Liver (tissue), 9 donors: Measurements from ENCODE around the gene OR5AC2. TPM values are rescaled to one million over a fixed set of nuclear protein-coding genes. Genes with fewer than 3 reads are reported as not detected.

ENCODE experiments used
- DNase-seq: peaks from one replicate; pipeline ENCODE4 v3.0.0-alpha.2; 2017; ENCODE audit warnings: low spot score
- H3K27ac ChIP-seq, 2 donors: one replicate each; pipeline ENCODE4 v1.7.0; 2013; ENCODE audit warnings: inconsistent platforms in 2 of 2, low read length in 2 of 2, control low read depth in 1 of 2, low read depth in 1 of 2, mild to moderate bottlenecking in 1 of 2
- H3K27me3 ChIP-seq, 4 donors: one replicate each; pipeline versions ENCODE4 v1.6.1 to v1.7.0; 2013; ENCODE audit warnings: low read length in 3 of 4, inconsistent platforms in 1 of 4, mild to moderate bottlenecking in 1 of 4, moderate library complexity in 1 of 4; ENCODE audit not compliant: control insufficient read depth in 4 of 4, insufficient read depth in 4 of 4
- H3K36me3 ChIP-seq, 4 donors: one replicate each; pipeline versions ENCODE4 v1.6.1 to v1.7.0; 2013; ENCODE audit warnings: low read length in 3 of 4, mild to moderate bottlenecking in 3 of 4, low read depth in 1 of 4, moderate library complexity in 1 of 4; ENCODE audit not compliant: control insufficient read depth in 4 of 4, insufficient read depth in 3 of 4
- H3K4me1 ChIP-seq, 4 donors: one replicate each; pipeline versions ENCODE4 v1.6.1 to v1.7.0; 2013; ENCODE audit warnings: low read length in 3 of 4, mild to moderate bottlenecking in 3 of 4, moderate library complexity in 1 of 4; ENCODE audit not compliant: control insufficient read depth in 4 of 4, insufficient read depth in 4 of 4
- H3K4me3 ChIP-seq, 3 donors: one replicate each; pipeline versions ENCODE4 v1.6.1 to v1.7.0; 2013; ENCODE audit warnings: low read length in 3 of 3, control low read depth in 1 of 3, low read depth in 1 of 3, mild to moderate bottlenecking in 1 of 3
- H3K9ac ChIP-seq, 2 donors: one replicate each; pipeline ENCODE4 v1.7.0; 2013; ENCODE audit warnings: low read length in 2 of 2, mild to moderate bottlenecking in 2 of 2, moderate library complexity in 2 of 2, control low read depth in 1 of 2, low read depth in 1 of 2
- H3K9me3 ChIP-seq, 4 donors: one replicate each; pipeline versions ENCODE4 v1.6.1 to v1.7.0; 2013; ENCODE audit warnings: low read length in 3 of 4; ENCODE audit not compliant: control insufficient read depth in 4 of 4
- ATF3 ChIP-seq: IDR thresholded peaks from 2 replicates; pipeline ENCODE4 v1.6.1; 2016; ENCODE audit warnings: antibody characterized with exemption
- CTCF ChIP-seq: fragments of 150-350 bp; IDR thresholded peaks from 2 replicates; pipeline ENCODE4 v1.5.1; 2017; ENCODE audit warnings: improper control_type of control experiment, low read depth, low read length; ENCODE audit not compliant: missing input control
- EGR1 ChIP-seq, 2 donors: IDR thresholded peaks; 2 replicates each; pipeline ENCODE4 v1.6.1; 2016 to 2018; ENCODE audit warnings: antibody characterized with exemption in 2 of 2, low read depth in 2 of 2
- FOXA1 ChIP-seq: IDR thresholded peaks from 2 replicates; pipeline ENCODE4 v1.6.1; 2016; ENCODE audit warnings: antibody characterized with exemption
- FOXA2 ChIP-seq: IDR thresholded peaks from 2 replicates; pipeline ENCODE4 v1.6.1; 2016; ENCODE audit warnings: antibody characterized with exemption
- GABPA ChIP-seq, 2 donors: IDR thresholded peaks in 1 of 2; conservative IDR thresholded peaks in 1 of 2; 2 replicates each; pipeline ENCODE4 v1.6.1; 2016; ENCODE audit warnings: antibody characterized with exemption in 2 of 2, mild to moderate bottlenecking in 1 of 2, moderate library complexity in 1 of 2
- HNF4A ChIP-seq, 2 donors: conservative IDR thresholded peaks; 2 replicates each; pipeline ENCODE4 v1.6.1; 2016; ENCODE audit warnings: antibody characterized with exemption in 2 of 2, mild to moderate bottlenecking in 2 of 2
- HNF4G ChIP-seq: IDR thresholded peaks from 2 replicates; pipeline ENCODE4 v1.6.1; 2016; ENCODE audit warnings: antibody characterized with exemption
- JUND ChIP-seq, 2 donors: IDR thresholded peaks; 2 replicates each; pipeline ENCODE4 v1.6.1; 2016; ENCODE audit warnings: antibody characterized with exemption in 2 of 2
- NR2F2 ChIP-seq: IDR thresholded peaks from 2 replicates; pipeline ENCODE4 v1.6.1; 2016; ENCODE audit warnings: antibody characterized with exemption
- RAD21 ChIP-seq, 2 donors: IDR thresholded peaks; 2 replicates each; pipeline ENCODE4 v1.6.1; 2016; ENCODE audit warnings: antibody characterized with exemption in 2 of 2, mild to moderate bottlenecking in 2 of 2
- REST ChIP-seq: IDR thresholded peaks from 2 replicates; pipeline ENCODE4 v1.6.1; 2016; ENCODE audit warnings: antibody characterized with exemption, mild to moderate bottlenecking
- RXRA ChIP-seq, 2 donors: IDR thresholded peaks; 2 replicates each; pipeline ENCODE4 v1.6.1; 2017 to 2018; ENCODE audit warnings: antibody characterized with exemption in 2 of 2, mild to moderate bottlenecking in 1 of 2
- SP1 ChIP-seq: IDR thresholded peaks from 2 replicates; pipeline ENCODE4 v1.6.1; 2018; ENCODE audit warnings: antibody characterized with exemption, mild to moderate bottlenecking
- TAF1 ChIP-seq: conservative IDR thresholded peaks from 2 replicates; pipeline ENCODE4 v1.6.1; 2016; ENCODE audit warnings: antibody characterized with exemption, mild to moderate bottlenecking
- YY1 ChIP-seq: IDR thresholded peaks from 2 replicates; pipeline ENCODE4 v1.6.1; 2016; ENCODE audit warnings: antibody characterized with exemption, mild to moderate bottlenecking
- ZBTB33 ChIP-seq: IDR thresholded peaks from 2 replicates; pipeline ENCODE4 v1.6.1; 2016; ENCODE audit warnings: antibody characterized with exemption
- whole genome bisulfite sequencing: extraction: QIAGEN DNeasy Blood & Tissue Kit; methylation state at CpG from one replicate; pipeline ENCODE4 v1.1.7; 2013; 5-methylcytosine and 5-hydroxymethylcytosine counted together
- polyA plus RNA-seq, 2 donors: library from polyadenylated mRNA; stranded (reverse) in 1 of 2; unstranded in 1 of 2; fragments of 200-250 nt in 1 of 2; fragments of >200 nt in 1 of 2; fragmentation: Nextera tagmentation in 1 of 2; extraction: Ambion mirVana in 1 of 2; gene quantifications; one replicate each; pipeline versions ENCODE4 v1.2.1 to v1.2.3, GENCODE V29; 2013 to 2015
- total RNA-seq, 2 donors: library from RNA; depleted of rRNA; stranded (reverse); fragments of >200 nt; gene quantifications; one replicate each; pipeline ENCODE4 v1.2.3, GENCODE V29; 2014
- donor health status: healthy.
- donor health status: healthy.
- donor health status: healthy.
- donor health status: healthy.
- donor health status: healthy.

Gene OR5AC2
- total and polyA plus RNA-seq, 4 donors = not detected

DNA sequence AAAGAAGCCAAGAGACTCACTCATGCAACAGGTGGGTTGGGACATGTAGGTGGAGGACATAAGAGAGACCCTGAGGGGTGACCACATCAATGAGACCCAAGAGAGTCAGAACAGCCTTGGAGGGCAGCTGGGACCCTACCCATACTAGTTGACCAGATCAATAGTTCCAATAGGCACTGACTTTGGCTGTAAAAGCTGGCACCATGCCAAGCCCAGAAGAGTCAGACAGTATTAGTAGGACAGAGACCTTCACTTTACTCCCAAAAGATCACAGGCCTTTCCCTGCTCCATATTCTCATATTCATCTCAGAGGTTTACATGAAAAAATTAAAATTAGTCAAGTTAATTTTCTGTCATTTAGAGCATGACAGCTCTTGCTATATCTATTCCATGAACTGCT lies 30.9 kb upstream of the OR5AC2 start:
- no peak overlapping the region for H3K4me3 ChIP-seq
- H3K27me3 ChIP-seq = no peaks in the 10 kb centered on the region
- no peak overlapping the region for H3K27ac ChIP-seq
- no peaks in the 10 kb centered on the region for H3K36me3 ChIP-seq
- no peak overlapping the region for H3K9ac ChIP-seq
- no peaks in the 10 kb centered on the region for H3K9me3 ChIP-seq
- no peak for DNase-seq
- no peaks in the 10 kb centered on the region for H3K4me1 ChIP-seq
- TF ChIP-seq RAD21 (IDR thresholded peaks at IDR 0.05) (no peak), HNF4A (conservative IDR thresholded peaks at IDR 0.05) (no peak), RXRA (IDR thresholded peaks at IDR 0.05) (no peak), HNF4G (no peak), FOXA1 (no peak), YY1 (no peak), NR2F2 (no peak), JUND (IDR thresholded peaks at IDR 0.05) (no peak), FOXA2 (no peak), EGR1 (IDR thresholded peaks at IDR 0.05; ENCODE audit: low read depth in 2 of 2) (no peak), GABPA (IDR thresholded peaks at IDR 0.05 in 1 of 2, conservative IDR thresholded peaks at IDR 0.05 in 1 of 2) (no peak), ATF3 (no peak), ZBTB33 (no peak), SP1 (no peak), REST (no peak)

DNA sequence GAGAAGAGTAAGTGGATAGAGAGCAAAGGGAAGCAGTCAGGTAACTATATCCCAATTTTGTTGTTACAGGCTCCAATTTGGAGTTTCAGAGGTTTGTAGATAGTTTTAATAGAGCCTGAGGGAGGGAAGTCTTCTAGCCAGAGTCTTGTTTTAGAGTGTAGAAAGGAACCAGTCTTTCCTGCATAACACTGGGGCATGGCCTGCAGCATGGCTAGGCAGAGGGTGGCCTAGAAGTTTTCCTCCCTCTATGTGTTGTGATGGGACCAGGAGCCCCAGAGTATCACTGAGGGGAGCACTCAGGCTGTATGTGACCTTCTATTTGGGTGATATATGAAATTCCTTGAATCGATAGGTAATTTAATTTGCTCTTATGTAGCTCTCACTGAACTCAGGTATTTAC lies 29.3 kb upstream of the OR5AC2 start:
- H3K4me1 ChIP-seq = no peaks in the 10 kb centered on the region
- H3K9ac ChIP-seq = no peak overlapping the region
- no peaks in the 10 kb centered on the region for H3K36me3 ChIP-seq
- no peaks in the 10 kb centered on the region for H3K9me3 ChIP-seq
- 85% methylated on average over 1 of the region's 1 CpG for WGBS
- H3K4me3 ChIP-seq = no peak overlapping the region
- H3K27me3 ChIP-seq = no peaks in the 10 kb centered on the region
- no peak overlapping the region for H3K27ac ChIP-seq
- DNase-seq = no peak
- TF ChIP-seq HNF4A (conservative IDR thresholded peaks at IDR 0.05) = no peak
- no peak for TF ChIP-seq FOXA2
- TF ChIP-seq REST = no peak
- TF ChIP-seq RXRA (IDR thresholded peaks at IDR 0.05) = no peak
- no peak for TF ChIP-seq YY1
- no peak for TF ChIP-seq RAD21 (IDR thresholded peaks at IDR 0.05)
- TF ChIP-seq CTCF = no peak
- no peak for TF ChIP-seq TAF1
- no peak for TF ChIP-seq NR2F2
- no peak for TF ChIP-seq FOXA1
- no peak for TF ChIP-seq ZBTB33
